HEK293 (cell line): ENCODE data around the gene CASP2.

Experiments
- GFI1B ChIP-seq: fragments of 450-650 bp; formaldehyde crosslinking; IDR thresholded peaks from 2 replicates; pipeline ENCODE4 v1.5.1; 2016; ENCODE audit warnings: missing biosample characterization, missing genetic modification characterization
- HOXC10 ChIP-seq: sonication (generic); formaldehyde crosslinking; IDR thresholded peaks from 2 replicates; pipeline ENCODE4 v1.8.1; 2023; ENCODE audit warnings: mild to moderate bottlenecking, missing genetic modification reagents
- KLF1 ChIP-seq: fragments of 450-650 bp; formaldehyde crosslinking; IDR thresholded peaks from 2 replicates; pipeline ENCODE4 v1.5.1; 2016; ENCODE audit warnings: missing biosample characterization, missing genetic modification characterization
- KLF16 ChIP-seq: fragments of 450-650 bp; formaldehyde crosslinking; IDR thresholded peaks from 2 replicates; pipeline ENCODE4 v1.5.1; 2017; ENCODE audit warnings: missing biosample characterization, missing genetic modification characterization
- MYNN ChIP-seq: fragments of 450-650 bp; formaldehyde crosslinking; IDR thresholded peaks from 2 replicates; pipeline ENCODE4 v1.5.1; 2016; ENCODE audit warnings: missing biosample characterization, missing genetic modification characterization, borderline replicate concordance
- OSR2 ChIP-seq: fragments of 450-650 bp; formaldehyde crosslinking; IDR thresholded peaks from 2 replicates; pipeline ENCODE4 v1.5.1; 2016; ENCODE audit warnings: missing biosample characterization, missing genetic modification characterization
- ZBTB20 ChIP-seq: fragments of 450-650 bp; formaldehyde crosslinking; IDR thresholded peaks from 2 replicates; pipeline ENCODE4 v1.5.1; 2016; ENCODE audit warnings: missing biosample characterization, missing genetic modification characterization
- ZBTB48 ChIP-seq: fragments of 450-650 bp; formaldehyde crosslinking; IDR thresholded peaks from 2 replicates; pipeline ENCODE4 v1.5.1; 2016; ENCODE audit warnings: missing biosample characterization, missing genetic modification characterization
- ZFP3 ChIP-seq: fragments of 450-650 bp; formaldehyde crosslinking; IDR thresholded peaks from 2 replicates; pipeline ENCODE4 v1.5.1; 2016; ENCODE audit warnings: low read depth, missing biosample characterization, missing genetic modification characterization
- ZNF10 ChIP-seq: fragments of 450-650 bp; formaldehyde crosslinking; IDR thresholded peaks from 2 replicates; pipeline ENCODE4 v1.5.1; 2017; ENCODE audit warnings: missing biosample characterization, missing genetic modification characterization
- ZNF121 ChIP-seq: fragments of 450-650 bp; formaldehyde crosslinking; IDR thresholded peaks from 2 replicates; pipeline ENCODE4 v1.5.1; 2016; ENCODE audit warnings: missing biosample characterization, missing genetic modification characterization
- ZNF133 ChIP-seq: fragments of 450-650 bp; formaldehyde crosslinking; IDR thresholded peaks from 2 replicates; pipeline ENCODE4 v1.5.1; 2016; ENCODE audit warnings: missing biosample characterization, missing genetic modification characterization
- ZNF148 ChIP-seq: fragments of 450-650 bp; formaldehyde crosslinking; IDR thresholded peaks from 2 replicates; pipeline ENCODE4 v1.5.0; 2017; ENCODE audit warnings: missing biosample characterization, missing genetic modification characterization, borderline replicate concordance
- ZNF184 ChIP-seq: fragments of 450-650 bp; IDR thresholded peaks from 2 replicates; pipeline ENCODE4 v1.5.1; 2018; ENCODE audit warnings: missing biosample characterization, mild to moderate bottlenecking, missing genetic modification characterization
- ZNF19 ChIP-seq: fragments of 450-650 bp; formaldehyde crosslinking; IDR thresholded peaks from 2 replicates; pipeline ENCODE4; 2016; ENCODE audit warnings: missing biosample characterization, missing genetic modification characterization, low read depth
- ZNF266 ChIP-seq: fragments of 450-650 bp; formaldehyde crosslinking; IDR thresholded peaks from 2 replicates; pipeline ENCODE4 v1.5.1; 2016; ENCODE audit warnings: missing biosample characterization, missing genetic modification characterization, low read depth
- ZNF48 ChIP-seq: fragments of 450-650 bp; formaldehyde crosslinking; IDR thresholded peaks from 2 replicates; pipeline ENCODE4 v1.5.1; 2016; ENCODE audit warnings: missing biosample characterization, missing genetic modification characterization
- ZNF501 ChIP-seq: fragments of 450-650 bp; formaldehyde crosslinking; IDR thresholded peaks from 2 replicates; pipeline ENCODE4 v1.5.1; 2016; ENCODE audit warnings: missing biosample characterization, missing genetic modification characterization
- ZNF548 ChIP-seq: fragments of 450-650 bp; formaldehyde crosslinking; IDR thresholded peaks from 2 replicates; pipeline ENCODE4 v1.5.1; 2016; ENCODE audit warnings: missing biosample characterization, missing genetic modification characterization
- ZNF549 ChIP-seq: fragments of 450-650 bp; IDR thresholded peaks from 2 replicates; pipeline ENCODE4 v1.5.1; 2018; ENCODE audit warnings: missing biosample characterization, missing genetic modification characterization, mild to moderate bottlenecking, inconsistent platforms, moderate library complexity
- ZNF555 ChIP-seq: fragments of 450-650 bp; formaldehyde crosslinking; conservative IDR thresholded peaks from 2 replicates; pipeline ENCODE4 v1.5.1; 2017; ENCODE audit warnings: missing biosample characterization, mild to moderate bottlenecking, missing genetic modification characterization, inconsistent platforms
- ZNF600 ChIP-seq: fragments of 450-650 bp; formaldehyde crosslinking; IDR thresholded peaks from 2 replicates; pipeline ENCODE4 v1.5.1; 2016; ENCODE audit warnings: missing biosample characterization, missing genetic modification characterization
- ZNF610 ChIP-seq: fragments of 450-650 bp; formaldehyde crosslinking; IDR thresholded peaks from 2 replicates; pipeline ENCODE4 v1.5.1; 2016; ENCODE audit warnings: missing biosample characterization, missing genetic modification characterization, borderline replicate concordance
- ZNF623 ChIP-seq: fragments of 450-650 bp; formaldehyde crosslinking; IDR thresholded peaks from 2 replicates; pipeline ENCODE4 v1.5.1; 2016; ENCODE audit warnings: missing biosample characterization, missing genetic modification characterization
- ZNF626 ChIP-seq: fragments of 450-650 bp; sonication (Bioruptor Pico); formaldehyde crosslinking; IDR thresholded peaks from 2 replicates; pipeline ENCODE4 v1.5.1; 2018; ENCODE audit warnings: missing biosample characterization, missing genetic modification characterization, inconsistent platforms
- ZNF629 ChIP-seq: fragments of 450-650 bp; formaldehyde crosslinking; IDR thresholded peaks from 2 replicates; pipeline ENCODE4 v1.5.1; 2017; ENCODE audit warnings: missing biosample characterization, missing genetic modification characterization
- ZNF645 ChIP-seq: fragments of 450-650 bp; formaldehyde crosslinking; IDR thresholded peaks from 2 replicates; pipeline ENCODE4; 2016; ENCODE audit warnings: missing biosample characterization, missing genetic modification characterization
- ZNF654 ChIP-seq: fragments of 450-650 bp; formaldehyde crosslinking; IDR thresholded peaks from 2 replicates; pipeline ENCODE4 v1.5.1; 2016; ENCODE audit warnings: low read depth, missing biosample characterization, missing genetic modification characterization
- ZNF660 ChIP-seq: fragments of 450-650 bp; IDR thresholded peaks from 2 replicates; pipeline ENCODE4 v1.5.1; 2018; ENCODE audit warnings: missing biosample characterization, mild to moderate bottlenecking, missing genetic modification characterization
- ZNF701 ChIP-seq: fragments of 450-650 bp; formaldehyde crosslinking; IDR thresholded peaks from 2 replicates; pipeline ENCODE4 v1.5.1; 2016; ENCODE audit warnings: missing biosample characterization, missing genetic modification characterization
- ZNF830 ChIP-seq: fragments of 450-650 bp; IDR thresholded peaks from 2 replicates; pipeline ENCODE4 v1.5.0; 2018; ENCODE audit warnings: missing biosample characterization, missing genetic modification characterization, low read depth, mild to moderate bottlenecking, moderate library complexity
- TF ChIP-seq, protein P1 (sequence below): fragments of 450-650 bp; formaldehyde crosslinking; IDR thresholded peaks from 2 replicates; pipeline ENCODE4 v1.5.1; 2017; ENCODE audit warnings: missing biosample characterization, mild to moderate bottlenecking, missing genetic modification characterization, moderate library complexity
- TF ChIP-seq, protein P2 (sequence below): fragments of 450-650 bp; formaldehyde crosslinking; IDR thresholded peaks from 2 replicates; pipeline ENCODE4 v1.5.1; 2016; ENCODE audit warnings: missing biosample characterization, missing genetic modification characterization
- TF ChIP-seq, protein P3 (sequence below): fragments of 450-650 bp; formaldehyde crosslinking; IDR thresholded peaks from 2 replicates; pipeline ENCODE4 v1.5.1; 2016; ENCODE audit warnings: missing biosample characterization, missing genetic modification characterization

The CASP2 gene

DNA sequence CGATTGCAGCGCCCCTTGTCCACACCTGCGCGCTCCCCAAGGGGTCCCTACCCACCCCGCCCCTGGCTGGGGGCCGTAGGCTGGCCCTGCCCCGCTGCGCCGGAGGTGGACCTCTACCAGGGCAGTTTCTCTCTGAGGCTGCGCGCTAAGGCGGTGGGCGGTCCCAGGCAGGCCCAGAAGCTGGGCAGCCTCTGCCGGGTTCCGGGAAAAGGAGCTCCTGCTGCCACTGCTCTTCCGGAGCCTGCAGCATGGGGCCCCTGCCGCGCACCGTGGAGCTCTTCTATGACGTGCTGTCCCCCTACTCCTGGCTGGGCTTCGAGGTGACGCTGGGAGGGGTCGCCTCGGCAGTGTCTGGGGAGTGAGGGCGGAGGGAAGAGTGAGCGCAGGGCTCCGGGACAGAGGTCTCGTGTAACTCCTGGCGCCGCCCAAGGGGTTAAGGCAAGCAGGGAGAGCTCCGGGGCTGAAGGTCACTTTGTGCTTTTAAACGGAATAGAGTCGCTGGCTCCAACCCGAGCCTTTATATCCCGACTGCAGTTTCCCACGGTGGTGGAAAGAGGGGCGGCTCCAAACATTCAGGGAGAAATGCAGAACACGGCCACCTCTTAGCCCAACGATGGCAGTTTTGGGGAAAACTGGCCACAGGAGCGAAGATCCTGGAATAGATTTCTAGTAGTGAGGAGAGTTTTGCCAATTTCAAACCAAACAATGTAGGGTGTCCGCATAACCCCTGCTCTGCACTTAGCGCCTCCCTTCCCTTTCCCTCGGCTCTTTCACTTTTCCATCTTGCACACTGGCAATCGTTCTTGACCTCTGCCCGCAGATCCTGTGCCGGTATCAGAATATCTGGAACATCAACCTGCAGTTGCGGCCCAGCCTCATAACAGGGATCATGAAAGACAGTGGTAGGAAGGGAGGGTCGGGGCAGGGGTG is 24.6 kb upstream of the CASP2 start, which contains the start of gene GSTK1 (continued):
- TF ChIP-seq ZNF133 (tag by site-specific recombination) = no peak
- TF ChIP-seq ZNF645 (tag by site-specific recombination) = no peak
- TF ChIP-seq ZNF600 = peak; percentile 94
- TF ChIP-seq MYNN (tag by site-specific recombination) = 0 out of 2 replicates have a peak, but pooled peaks have one; percentile 19
- TF ChIP-seq ZNF48 (tag by site-specific recombination) = no peak
- no peak for TF ChIP-seq ZNF184 (tag by site-specific recombination)
- TF ChIP-seq ZNF266 (tag by site-specific recombination) = no peak; the same call in 1 of the 2 replicates
- TF ChIP-seq, protein P1, sequence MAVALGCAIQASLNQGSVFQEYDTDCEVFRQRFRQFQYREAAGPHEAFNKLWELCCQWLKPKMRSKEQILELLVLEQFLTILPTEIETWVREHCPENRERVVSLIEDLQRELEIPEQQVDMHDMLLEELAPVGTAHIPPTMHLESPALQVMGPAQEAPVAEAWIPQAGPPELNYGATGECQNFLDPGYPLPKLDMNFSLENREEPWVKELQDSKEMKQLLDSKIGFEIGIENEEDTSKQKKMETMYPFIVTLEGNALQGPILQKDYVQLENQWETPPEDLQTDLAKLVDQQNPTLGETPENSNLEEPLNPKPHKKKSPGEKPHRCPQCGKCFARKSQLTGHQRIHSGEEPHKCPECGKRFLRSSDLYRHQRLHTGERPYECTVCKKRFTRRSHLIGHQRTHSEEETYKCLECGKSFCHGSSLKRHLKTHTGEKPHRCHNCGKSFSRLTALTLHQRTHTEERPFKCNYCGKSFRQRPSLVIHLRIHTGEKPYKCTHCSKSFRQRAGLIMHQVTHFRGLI = peak; percentile 67; the same call in 1 of the 2 replicates
- no peak for TF ChIP-seq ZNF626 (tag by site-specific recombination)
- TF ChIP-seq ZBTB48 (tag by site-specific recombination) = peak; percentile 28; the same call in 1 of the 2 replicates
- TF ChIP-seq, protein P2, sequence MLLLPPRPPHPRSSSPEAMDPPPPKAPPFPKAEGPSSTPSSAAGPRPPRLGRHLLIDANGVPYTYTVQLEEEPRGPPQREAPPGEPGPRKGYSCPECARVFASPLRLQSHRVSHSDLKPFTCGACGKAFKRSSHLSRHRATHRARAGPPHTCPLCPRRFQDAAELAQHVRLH = no peak
- peak; percentile 54 for TF ChIP-seq ZNF629
- TF ChIP-seq OSR2 (tag by site-specific recombination) = peak; percentile 93
- TF ChIP-seq ZNF830 (tag by site-specific recombination) = no peak
- TF ChIP-seq ZFP3 = no peak
- TF ChIP-seq KLF16 (tag by site-specific recombination) = peak; percentile 51; the same call in 1 of the 2 replicates
- TF ChIP-seq ZNF121 (tag by site-specific recombination) = no peak
- 0 out of 2 replicates have a peak, but pooled peaks have one; percentile 42 for TF ChIP-seq ZNF610 (tag by site-specific recombination)
- peak; percentile 88 for TF ChIP-seq ZNF501 (tag by site-specific recombination)
- no peak for TF ChIP-seq ZNF555 (tag by site-specific recombination)
- TF ChIP-seq ZBTB20 (tag by site-specific recombination) = peak; percentile 95
- TF ChIP-seq ZNF660 (tag by site-specific recombination) = 0 out of 2 replicates have a peak, but pooled peaks have one; percentile 59
- no peak for TF ChIP-seq ZNF19 (tag by site-specific recombination)
- TF ChIP-seq GFI1B (tag by site-specific recombination) = no peak
- TF ChIP-seq, protein P3, sequence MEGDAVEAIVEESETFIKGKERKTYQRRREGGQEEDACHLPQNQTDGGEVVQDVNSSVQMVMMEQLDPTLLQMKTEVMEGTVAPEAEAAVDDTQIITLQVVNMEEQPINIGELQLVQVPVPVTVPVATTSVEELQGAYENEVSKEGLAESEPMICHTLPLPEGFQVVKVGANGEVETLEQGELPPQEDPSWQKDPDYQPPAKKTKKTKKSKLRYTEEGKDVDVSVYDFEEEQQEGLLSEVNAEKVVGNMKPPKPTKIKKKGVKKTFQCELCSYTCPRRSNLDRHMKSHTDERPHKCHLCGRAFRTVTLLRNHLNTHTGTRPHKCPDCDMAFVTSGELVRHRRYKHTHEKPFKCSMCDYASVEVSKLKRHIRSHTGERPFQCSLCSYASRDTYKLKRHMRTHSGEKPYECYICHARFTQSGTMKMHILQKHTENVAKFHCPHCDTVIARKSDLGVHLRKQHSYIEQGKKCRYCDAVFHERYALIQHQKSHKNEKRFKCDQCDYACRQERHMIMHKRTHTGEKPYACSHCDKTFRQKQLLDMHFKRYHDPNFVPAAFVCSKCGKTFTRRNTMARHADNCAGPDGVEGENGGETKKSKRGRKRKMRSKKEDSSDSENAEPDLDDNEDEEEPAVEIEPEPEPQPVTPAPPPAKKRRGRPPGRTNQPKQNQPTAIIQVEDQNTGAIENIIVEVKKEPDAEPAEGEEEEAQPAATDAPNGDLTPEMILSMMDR (tag by site-specific recombination) = no peak
- TF ChIP-seq ZNF548 (tag by site-specific recombination) = no peak
- peak; percentile 62; the same call in 1 of the 2 replicates for TF ChIP-seq ZNF549 (tag by site-specific recombination)
- TF ChIP-seq ZNF10 (tag by site-specific recombination) = no peak
- no peak for TF ChIP-seq ZNF623
- TF ChIP-seq KLF1 (tag by site-specific recombination) = 0 out of 2 replicates have a peak, but pooled peaks have one; percentile 25
- no peak for TF ChIP-seq ZNF148 (tag by site-specific recombination)
- no peak for TF ChIP-seq ZNF701
- TF ChIP-seq HOXC10 (CRISPR knock-in tag) = no peak
- TF ChIP-seq ZNF654 (tag by site-specific recombination) = no peak
